Measurements from ENCODE around the gene CCDC71L. TPM values are rescaled to one million over a fixed set of nuclear protein-coding genes. Genes with fewer than 3 reads are reported as not detected.
"Not testable (repeated sequence)": the region's sequence is repeated elsewhere in the genome, so short reads cannot be mapped to it uniquely, and the experiment has no call there.

CCDC71L gene
- 11.0 and 16.5 TPM in 2 replicates for total RNA-seq (2014; rRNA removed; shearing (Covaris generic); ENCODE audit: low replicate concordance)

- H3K9me3 ChIP-seq, result no peaks in the 10 kb centered on the region
- peak; percentile 91 for DNase-seq
- no peaks in the 10 kb centered on the region for H3K27me3 ChIP-seq
- no peaks in the 10 kb centered on the region for H3K36me3 ChIP-seq
- H3K4me3 ChIP-seq, result peak within 1 kb of the TSS; percentile 71
Observed at GRCh38 chr7:106660862-106661720, at the start of gene CCDC71L. CCDC71L (minus strand) TSS chr7:106661158; CDS start chr7:106660896, 262 bp downstream.

GRCh38 chr7:106709604-106710003 lies 48.6 kb upstream of the CCDC71L start:
- not testable (repeated sequence) for H3K4me3 ChIP-seq, DNase-seq, H3K36me3 ChIP-seq, H3K27me3 ChIP-seq, H3K9me3 ChIP-seq

GRCh38 chr7:106704000-106704840 lies 43.3 kb upstream of the CCDC71L start:
- H3K4me3 ChIP-seq, result no peak overlapping the region
- no peaks in the 10 kb centered on the region for H3K27me3 ChIP-seq
- no peaks in the 10 kb centered on the region for H3K36me3 ChIP-seq
- no peaks in the 10 kb centered on the region; the same call in 1 of the 2 replicates for H3K9me3 ChIP-seq
- DNase-seq, result no peak

GRCh38 chr7:106693677-106694353 lies 32.9 kb upstream of the CCDC71L start:
- DNase-seq, result no peak

GRCh38 chr7:106692450-106693051 lies 31.6 kb upstream of the CCDC71L start:
- Histone ChIP-seq H3K9me3 (no peaks in the 10 kb centered on the region), H3K36me3 (no peaks in the 10 kb centered on the region)
- no peak for DNase-seq

More at GRCh38 chr7:106693677-106694353, 32.9 kb upstream of the CCDC71L start:
- no peaks in the 10 kb centered on the region for H3K27me3 ChIP-seq
- no peak overlapping the region for H3K4me3 ChIP-seq
- H3K36me3 ChIP-seq, result no peaks in the 10 kb centered on the region
- H3K9me3 ChIP-seq, result no peaks in the 10 kb centered on the region

GRCh38 chr7:106688161-106688560 lies 27.2 kb upstream of the CCDC71L start:
- H3K9me3 ChIP-seq, H3K27me3 ChIP-seq, H3K4me3 ChIP-seq, H3K36me3 ChIP-seq, DNase-seq: not testable (repeated sequence)

More at GRCh38 chr7:106692450-106693051, 31.6 kb upstream of the CCDC71L start:
- no peaks in the 10 kb centered on the region for H3K27me3 ChIP-seq
- H3K4me3 ChIP-seq, result no peak overlapping the region

- Histone ChIP-seq H3K27me3 (no peaks in the 10 kb centered on the region), H3K36me3 (no peaks in the 10 kb centered on the region), H3K4me3 (no peak overlapping the region), H3K9me3 (no peaks in the 10 kb centered on the region)
- no peak for DNase-seq
Observed at GRCh38 chr7:106683941-106684340, 23.0 kb upstream of the CCDC71L start.

- no peak for DNase-seq
- H3K36me3 ChIP-seq, result no peaks in the 10 kb centered on the region
- H3K4me3 ChIP-seq, result no peak overlapping the region
- no peaks in the 10 kb centered on the region for H3K9me3 ChIP-seq
- H3K27me3 ChIP-seq, result no peaks in the 10 kb centered on the region
Observed at GRCh38 chr7:106681815-106682495, 21.0 kb upstream of the CCDC71L start.

GRCh38 chr7:106679153-106679931 lies 18.4 kb upstream of the CCDC71L start:
- Histone ChIP-seq H3K27me3 (no peaks in the 10 kb centered on the region), H3K9me3 (no peaks in the 10 kb centered on the region), H3K4me3 (no peak overlapping the region), H3K36me3 (no peaks in the 10 kb centered on the region)
- DNase-seq, result no peak

GRCh38 chr7:106678795-106679152 lies 17.8 kb upstream of the CCDC71L start:
- no peak for DNase-seq
- no peak overlapping the region for H3K4me3 ChIP-seq
- H3K27me3 ChIP-seq, result no peaks in the 10 kb centered on the region
- H3K9me3 ChIP-seq, result no peaks in the 10 kb centered on the region
- no peaks in the 10 kb centered on the region for H3K36me3 ChIP-seq

- H3K9me3 ChIP-seq, H3K4me3 ChIP-seq, DNase-seq, H3K36me3 ChIP-seq, H3K27me3 ChIP-seq: not testable (repeated sequence)
Observed at GRCh38 chr7:106676506-106676905, 15.5 kb upstream of the CCDC71L start.

GRCh38 chr7:106673688-106674087 lies 12.7 kb upstream of the CCDC71L start:
- DNase-seq, H3K27me3 ChIP-seq, H3K36me3 ChIP-seq: not testable (repeated sequence)

GRCh38 chr7:106671930-106672329 lies 11.0 kb upstream of the CCDC71L start:
- not testable (repeated sequence) for H3K36me3 ChIP-seq, H3K27me3 ChIP-seq, DNase-seq, H3K9me3 ChIP-seq, H3K4me3 ChIP-seq

More at GRCh38 chr7:106673688-106674087, 12.7 kb upstream of the CCDC71L start:
- not testable (repeated sequence) for H3K4me3 ChIP-seq, H3K9me3 ChIP-seq

- Histone ChIP-seq H3K27me3 (no peaks in the 10 kb centered on the region), H3K36me3 (no peaks in the 10 kb centered on the region), H3K4me3 (no peak overlapping the region), H3K9me3 (no peaks in the 10 kb centered on the region)
- no peak for DNase-seq
Observed at GRCh38 chr7:106671160-106671559, 10.2 kb upstream of the CCDC71L start.

- Histone ChIP-seq H3K36me3 (no peaks in the 10 kb centered on the region), H3K27me3 (no peaks in the 10 kb centered on the region), H3K9me3 (no peaks in the 10 kb centered on the region), H3K4me3 (no peak overlapping the region)
- DNase-seq, result no peak
Observed at GRCh38 chr7:106668861-106669524, 8.0 kb upstream of the CCDC71L start.
